Stimulated activated CD8-positive, alpha-beta memory T cell treated with anti-CD3 and anti-CD28 coated beads, Interleukin-12 subunit alpha, Interleukin-12 subunit beta, amount 100 ng/mL, for 24 hours (primary cell): Measurements from ENCODE around the gene CPVL.
"Not testable (repeated sequence)": the region's sequence is repeated elsewhere in the genome, so short reads cannot be mapped to it uniquely, and the experiment has no call there.

Experiments
- DNase-seq: peaks from one replicate; pipeline ENCODE4 v3.0.0-alpha.2; 2020; ENCODE audit errors: extremely low read depth

The CPVL gene

DNA sequence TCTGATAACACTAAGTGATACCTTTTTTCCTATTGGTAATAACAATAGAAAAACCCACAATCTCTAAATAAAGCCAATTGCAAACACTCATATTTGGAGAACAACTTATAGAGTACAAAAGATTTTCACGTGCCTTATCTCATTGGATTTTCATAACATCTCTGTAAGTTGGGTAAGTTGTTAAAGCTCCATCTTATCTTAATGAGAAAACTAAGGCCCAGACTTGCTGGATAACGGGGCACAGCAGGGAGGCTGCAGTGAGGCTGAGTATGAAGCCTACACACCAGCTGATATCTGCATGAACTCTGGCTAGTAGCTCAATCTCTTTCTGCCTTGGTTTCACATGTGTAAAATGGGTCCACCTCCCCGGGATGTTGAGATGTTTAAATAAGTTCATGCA is 26.8 kb downstream of the CPVL start:
- no peak for DNase-seq

DNA sequence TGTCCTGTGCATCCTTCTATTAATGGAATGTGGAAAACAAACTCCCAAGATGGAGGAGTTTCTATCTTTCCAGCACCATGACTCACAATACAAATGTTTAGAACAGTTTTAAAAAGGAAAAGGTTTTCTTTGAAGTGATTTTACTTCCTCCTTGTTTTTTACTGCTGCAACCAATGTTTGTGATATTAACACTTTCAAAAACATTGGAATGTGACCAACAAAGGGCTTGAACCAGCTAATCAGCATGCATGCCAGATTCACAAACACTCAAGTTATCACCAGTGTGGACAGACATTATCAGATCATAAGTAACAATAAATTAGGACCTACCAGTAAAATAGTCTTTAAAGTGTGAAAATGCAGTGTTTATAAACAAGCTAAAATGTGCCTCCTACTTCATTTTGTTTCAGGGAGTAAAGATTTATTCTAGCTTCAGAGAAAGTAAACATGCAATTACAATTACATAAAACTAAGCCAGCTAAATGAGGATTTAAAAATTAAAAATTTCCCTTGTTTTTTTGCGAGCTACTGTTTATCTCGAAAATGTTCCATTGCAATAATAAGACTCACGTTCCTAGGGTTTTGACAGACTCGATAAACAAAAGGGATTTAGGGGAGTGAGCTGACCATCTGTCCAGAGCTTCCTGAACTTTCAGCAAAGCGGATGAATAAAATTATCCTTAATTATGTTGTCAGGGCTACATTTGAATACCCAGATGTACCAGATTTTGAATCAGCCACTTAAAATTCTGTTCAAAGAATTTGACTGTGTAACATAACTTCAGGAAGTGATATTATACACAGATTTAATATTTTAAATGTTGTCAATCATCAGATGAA is 29.8 kb downstream of the CPVL start:
- DNase-seq: no peak

DNA sequence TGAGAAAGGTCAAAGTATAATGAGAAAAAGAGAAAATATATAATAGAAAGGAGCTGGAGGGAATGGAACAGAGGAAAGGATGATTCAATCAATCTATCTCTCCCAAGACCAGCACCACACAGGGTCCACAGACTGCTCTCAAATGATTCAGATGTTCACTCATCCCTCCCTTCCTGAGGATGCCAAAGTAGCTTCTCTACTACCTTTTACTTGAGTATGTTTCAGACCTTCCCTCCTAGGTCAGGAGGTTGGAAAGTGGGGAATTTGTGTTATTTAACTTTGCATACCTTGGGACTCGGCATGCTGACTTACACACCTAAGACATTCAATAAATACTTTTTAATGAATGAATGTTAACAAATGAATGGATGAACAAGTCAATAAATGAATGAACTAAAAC is 30.6 kb downstream of the CPVL start:
- no peak for DNase-seq

DNA sequence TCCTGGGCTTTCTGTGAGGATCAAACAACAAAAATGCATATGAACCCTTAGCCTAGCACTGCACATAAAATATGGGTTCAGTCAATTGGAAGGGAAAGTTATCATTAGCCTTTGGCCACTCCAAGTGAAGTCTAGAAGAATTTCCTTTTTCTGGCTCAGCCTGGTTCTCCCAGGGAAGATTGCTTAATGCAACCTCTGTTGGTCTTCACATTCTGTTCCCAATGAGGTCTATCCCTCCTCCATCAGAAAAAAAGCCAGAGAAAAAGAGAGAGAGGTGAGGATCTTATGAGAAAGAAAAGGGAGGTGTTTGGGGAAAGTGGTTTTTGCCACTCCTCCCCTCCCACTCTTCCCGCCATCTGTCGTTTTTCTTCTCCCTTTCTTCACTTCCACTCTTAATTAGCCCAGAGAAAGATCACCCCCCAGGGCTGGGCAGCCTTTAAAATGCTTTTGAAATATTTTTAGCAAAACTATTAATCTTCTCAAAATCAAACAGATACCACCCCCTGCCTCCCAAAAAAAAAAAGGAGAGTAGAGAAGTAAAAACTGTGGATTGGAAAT is 31.1 kb downstream of the CPVL start:
- no peak for DNase-seq

DNA sequence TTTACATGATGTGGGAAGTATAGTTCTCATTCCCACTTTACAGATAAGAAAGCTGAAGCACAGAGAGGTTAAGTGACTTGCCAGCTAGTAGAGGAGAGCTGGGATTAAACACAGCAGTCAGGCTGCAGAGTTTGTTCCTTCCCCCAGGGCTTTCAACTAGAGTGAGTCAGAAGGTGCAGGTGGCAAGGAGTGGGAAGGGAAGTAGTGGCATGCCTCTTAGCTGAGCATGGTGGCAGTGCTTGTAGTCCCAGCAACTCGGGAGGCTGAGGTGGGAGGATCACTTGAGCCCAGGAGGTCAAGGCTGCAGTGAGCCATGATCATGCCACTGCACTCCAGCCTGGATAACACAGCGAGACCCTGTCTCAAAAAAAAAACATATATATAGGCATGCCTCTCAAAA is 32.1 kb downstream of the CPVL start:
- DNase-seq: not testable (repeated sequence)

DNA sequence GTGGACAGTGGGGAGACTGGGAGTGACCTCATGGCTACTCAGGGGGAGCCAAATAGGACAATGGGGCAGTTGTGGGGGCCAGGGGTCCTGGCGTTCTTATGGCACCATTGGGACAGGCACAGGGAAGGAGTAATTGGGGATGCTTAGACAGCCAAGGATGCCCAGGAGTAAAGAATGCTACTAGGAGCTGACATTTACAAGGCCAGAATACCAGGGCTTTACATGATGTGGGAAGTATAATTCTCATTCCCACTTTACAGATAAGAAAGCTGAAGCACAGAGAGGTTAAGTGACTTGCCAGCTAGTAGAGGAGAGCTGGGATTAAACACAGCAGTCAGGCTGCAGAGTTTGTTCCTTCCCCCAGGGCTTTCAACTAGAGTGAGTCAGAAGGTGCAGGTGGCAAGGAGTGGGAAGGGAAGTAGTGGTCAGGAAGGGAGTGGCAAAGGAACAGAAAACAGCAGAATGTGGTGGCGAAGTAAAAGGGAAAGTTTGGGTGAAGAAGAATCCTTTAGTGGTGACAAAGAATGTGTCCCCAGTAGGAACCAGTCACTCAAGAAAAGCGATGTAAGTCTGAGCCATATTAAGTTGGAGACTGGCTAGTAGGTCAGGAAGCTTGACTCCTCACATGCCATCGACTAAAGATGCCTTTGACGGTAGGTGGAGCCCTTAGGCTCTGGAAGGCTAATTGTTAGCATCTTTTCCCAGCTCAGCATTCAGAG is 32.8 kb downstream of the CPVL start:
- DNase-seq: no peak

DNA sequence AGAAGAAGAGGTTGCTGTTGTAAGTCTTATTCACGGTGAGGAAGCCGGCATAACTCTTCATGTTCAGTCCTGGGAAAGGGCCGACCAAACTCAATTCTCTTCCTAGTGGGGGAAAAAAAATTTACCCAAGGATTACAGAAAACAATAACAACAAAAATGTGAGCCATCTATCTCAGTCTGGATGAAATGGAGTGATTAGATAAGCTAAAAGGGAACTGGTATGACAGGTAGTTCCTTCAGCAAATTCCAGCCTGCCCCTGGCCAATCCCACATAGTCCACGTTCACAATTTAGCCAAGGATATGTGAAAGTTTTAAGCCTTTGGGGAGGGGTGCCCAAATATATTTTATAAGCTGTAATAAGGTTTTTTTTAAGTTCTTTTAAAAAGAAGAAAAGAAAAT is 33.6 kb downstream of the CPVL start:
- DNase-seq: no peak

DNA sequence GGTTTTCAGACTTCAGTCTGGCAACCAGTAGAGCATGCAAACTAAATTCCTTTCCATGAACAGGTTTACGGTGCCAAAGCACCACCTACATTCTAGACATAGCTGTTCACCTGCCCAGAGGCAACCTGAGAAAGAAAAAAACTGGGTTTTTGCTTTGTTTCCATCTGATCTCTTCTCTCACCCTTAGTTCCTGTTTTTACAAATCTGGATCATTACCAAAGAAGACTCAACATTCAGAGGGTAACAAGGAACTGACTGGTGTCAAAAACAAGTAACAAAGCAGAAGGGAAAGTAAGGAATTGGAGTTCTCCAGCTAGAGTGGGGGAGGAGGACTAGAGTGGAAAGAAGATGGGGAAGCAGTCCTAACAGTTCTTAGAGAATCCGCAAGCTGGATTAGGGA is 36.4 kb downstream of the CPVL start:
- no peak for DNase-seq

DNA sequence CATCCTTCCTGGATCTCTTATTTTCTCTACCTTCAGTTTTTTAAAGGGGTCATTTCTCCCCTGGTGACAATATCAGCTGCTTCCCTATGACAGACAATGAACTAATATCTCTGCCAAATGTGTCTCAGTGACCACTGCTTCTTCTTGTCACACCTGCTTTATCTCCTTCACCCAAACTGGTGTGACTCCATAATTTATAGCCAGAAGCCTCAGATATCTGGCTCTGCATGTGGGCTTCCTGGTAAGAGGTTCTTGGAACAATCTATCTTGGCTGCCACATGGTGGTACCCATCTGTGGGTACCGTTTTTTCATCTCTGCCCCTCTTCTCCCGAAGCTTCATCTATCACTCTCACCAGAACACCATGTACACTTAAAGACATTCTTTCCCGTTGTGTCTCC is 37.0 kb downstream of the CPVL start:
- DNase-seq: no peak

DNA sequence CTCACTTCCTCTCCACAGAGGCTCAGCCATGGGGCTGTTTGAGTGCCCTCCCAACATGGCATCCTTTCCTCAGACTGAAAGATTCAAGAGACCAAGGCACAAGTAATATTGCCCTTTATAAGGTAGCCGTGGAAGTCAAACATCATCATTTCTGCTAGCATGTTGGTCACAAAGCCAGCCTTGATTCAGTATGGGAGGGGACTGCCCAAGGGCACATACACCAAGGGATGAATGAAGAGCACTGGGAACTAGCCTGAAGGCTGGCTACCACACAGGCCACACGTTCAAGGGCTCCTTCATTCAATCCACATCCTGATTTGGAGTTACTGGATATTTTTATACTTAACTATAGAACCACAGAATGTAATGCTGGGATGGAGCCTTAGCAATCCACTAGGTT is 39.3 kb downstream of the CPVL start:
- DNase-seq: no peak

DNA sequence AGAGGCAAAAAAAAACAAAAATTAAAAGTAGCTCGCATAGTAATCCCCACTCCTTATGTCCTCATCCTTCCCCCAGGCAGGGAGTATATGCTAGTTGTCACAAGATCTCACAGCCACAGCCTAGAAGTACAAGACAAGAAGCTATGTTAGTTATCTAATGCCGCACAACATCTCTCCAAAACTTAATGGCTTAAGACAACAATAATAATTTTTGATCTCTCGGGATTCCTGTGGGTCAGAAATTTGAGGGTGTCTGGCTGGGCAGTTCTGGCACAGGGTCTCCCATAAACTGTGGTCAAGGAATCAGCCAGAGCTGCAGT is 39.7 kb downstream of the CPVL start:
- DNase-seq: no peak

DNA sequence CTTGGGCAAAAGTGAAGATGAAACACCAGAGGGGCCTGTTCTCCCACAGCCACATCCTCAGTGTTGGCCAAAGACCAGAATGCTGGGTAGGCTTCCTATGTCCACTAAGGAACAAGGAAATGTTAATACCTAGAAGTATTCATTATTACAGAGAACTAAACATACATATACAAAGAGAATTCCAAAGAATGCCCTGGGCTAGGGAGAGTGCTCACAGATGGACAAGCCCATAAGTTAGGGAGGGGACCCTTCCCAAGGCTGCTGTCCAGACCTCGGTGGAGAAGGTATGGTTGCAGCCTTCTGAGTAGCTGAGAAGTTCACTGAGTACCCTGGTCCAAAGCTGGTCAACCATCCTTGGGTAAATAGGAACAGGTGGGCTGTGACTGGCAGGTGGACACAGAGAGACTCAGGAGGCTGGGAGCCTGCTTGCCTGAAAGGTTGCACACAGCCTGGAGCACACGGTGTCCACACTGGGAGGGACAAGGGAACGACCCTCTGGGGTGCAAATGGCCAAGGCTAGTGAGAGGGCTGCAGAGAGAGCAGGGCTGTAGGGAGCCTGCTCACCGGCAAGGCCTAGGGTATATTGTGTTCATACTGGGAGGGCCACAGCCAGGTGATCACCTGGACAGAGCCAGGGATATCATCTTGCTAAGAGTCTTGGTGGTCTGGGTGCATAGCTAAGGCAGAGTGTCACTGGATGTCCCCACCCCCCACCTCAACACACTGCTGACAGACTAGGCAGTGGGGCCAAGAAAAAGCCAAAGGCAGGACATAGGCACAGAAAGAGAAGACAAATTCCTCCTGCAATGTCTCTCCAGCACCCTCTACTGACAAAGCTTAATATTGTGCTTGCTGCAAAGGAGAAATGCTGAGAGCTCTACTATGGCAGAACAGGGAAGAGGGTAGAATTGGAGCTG is 40.3 kb downstream of the CPVL start:
- DNase-seq: no peak

DNA sequence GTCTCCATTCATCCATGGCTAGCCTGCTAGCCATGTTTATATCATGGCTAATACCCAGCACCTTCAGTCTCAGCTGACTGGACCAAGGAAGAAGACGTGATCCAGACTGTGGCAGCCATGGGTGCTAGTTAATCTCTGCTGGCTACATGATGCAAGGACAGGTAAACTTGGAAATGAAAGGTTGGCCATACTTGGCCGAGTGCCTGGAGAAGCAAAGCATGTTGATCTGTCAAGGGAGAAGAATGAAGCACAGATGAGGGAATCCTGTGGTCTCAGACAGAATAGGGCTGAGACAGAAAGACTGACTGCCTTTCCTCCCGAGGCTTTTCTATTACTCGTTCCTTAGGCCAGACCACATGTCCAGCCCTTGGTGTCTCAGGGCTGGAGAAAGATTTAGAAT is 41.1 kb downstream of the CPVL start:
- DNase-seq: no peak

DNA sequence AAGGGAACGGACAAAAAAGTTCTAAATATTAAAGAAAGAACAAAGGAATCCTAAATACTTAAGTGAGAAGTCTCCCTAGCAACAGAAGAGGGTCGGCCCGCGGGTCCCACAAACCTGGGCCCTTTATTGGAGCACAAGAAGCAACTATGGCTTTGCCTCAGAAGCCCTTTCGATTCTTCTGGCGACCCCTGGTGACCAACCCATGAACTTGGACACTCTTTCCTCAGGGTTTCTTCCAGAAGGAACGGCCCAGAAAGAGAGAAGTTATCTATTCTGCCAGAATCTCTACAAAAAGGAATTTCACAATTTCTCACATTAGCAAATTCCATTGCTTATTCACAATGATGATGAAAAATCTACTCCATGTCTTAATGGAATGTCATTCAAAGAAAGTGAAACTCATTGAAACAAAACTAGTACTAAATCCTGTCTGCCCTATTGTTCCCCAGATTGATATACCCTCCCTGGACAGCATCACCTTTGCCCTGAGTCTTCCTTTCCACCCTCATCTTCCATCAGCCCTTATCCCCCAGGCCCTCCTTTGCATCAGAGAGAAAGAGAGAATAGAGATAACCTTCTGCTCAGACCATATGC is 43.7 kb downstream of the CPVL start:
- no peak for DNase-seq

DNA sequence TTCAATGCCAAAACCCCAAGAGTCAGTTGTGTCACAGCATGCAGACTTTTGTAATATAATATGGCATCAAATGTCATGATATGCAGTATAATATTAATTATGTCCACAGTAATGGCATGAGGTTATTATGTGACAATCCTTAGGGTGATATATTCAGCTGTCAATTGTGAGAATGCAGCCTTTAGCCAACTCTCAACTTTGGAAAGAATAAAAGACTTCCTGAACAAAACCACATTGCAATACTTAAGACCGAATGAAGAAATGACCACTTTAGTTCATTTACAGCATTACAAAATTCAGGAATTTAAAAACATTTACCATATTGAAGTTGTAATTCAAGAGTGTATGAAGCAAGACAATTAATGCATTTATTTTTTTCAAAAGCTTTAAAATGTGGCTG is 45.4 kb downstream of the CPVL start:
- no peak for DNase-seq

DNA sequence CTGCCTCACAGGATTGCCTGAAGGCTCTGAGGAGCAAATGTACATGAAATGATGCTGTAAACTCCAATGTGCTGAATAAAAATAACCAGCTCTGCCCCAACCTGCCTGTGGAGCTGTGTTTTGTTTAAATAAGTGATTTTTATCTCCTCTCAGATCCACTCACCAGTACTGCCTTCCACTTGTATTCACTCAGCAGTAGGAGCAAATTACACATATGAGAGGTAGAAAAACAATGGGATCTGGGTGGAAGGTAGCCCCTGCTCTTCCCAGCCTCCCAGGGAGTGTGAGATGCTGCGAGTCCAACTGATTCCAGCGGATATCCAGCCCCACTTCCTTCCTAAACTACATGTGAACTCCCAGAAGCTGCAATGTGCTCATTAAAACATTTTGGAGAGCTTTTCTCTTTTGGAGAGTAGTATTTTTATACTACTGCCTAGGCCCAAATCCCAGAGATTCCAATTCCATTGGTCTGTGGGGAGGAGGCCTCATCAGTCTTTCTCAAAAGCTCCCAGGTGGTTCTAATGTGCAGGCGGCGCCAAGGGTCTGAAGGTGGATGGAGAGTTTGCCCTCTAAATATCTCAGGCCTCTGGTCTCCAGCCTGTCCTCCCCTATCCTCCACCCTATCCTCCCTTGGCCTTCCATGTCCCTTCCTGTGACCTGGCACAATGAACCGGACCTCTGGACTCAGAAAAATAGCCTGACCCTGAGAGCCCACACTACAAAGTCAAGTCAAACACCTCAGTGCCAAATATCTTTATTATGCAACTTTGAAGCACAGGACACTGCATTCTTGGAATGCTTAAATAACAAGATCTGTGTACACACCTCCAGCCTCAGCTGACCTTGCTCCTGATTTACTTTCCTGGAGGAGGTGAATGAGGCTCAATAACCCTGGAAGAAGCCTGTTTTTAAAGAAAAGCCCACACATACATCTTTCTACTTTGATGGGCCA is 46.2 kb downstream of the CPVL start:
- DNase-seq: no peak

DNA sequence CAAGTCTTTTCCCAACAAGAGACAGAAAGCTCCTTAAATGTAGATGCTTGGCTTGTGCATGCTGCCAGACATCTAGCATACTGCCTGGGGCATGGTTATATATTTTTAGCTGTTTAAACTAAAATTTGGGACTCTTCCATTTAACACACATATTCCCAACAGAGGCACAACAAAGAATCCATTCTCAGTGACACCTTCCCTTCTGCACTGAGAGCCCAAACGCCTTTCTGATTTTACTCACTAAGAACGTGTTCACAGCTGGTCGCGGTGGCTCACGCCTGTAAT is 49.9 kb downstream of the CPVL start:
- no peak for DNase-seq

DNA sequence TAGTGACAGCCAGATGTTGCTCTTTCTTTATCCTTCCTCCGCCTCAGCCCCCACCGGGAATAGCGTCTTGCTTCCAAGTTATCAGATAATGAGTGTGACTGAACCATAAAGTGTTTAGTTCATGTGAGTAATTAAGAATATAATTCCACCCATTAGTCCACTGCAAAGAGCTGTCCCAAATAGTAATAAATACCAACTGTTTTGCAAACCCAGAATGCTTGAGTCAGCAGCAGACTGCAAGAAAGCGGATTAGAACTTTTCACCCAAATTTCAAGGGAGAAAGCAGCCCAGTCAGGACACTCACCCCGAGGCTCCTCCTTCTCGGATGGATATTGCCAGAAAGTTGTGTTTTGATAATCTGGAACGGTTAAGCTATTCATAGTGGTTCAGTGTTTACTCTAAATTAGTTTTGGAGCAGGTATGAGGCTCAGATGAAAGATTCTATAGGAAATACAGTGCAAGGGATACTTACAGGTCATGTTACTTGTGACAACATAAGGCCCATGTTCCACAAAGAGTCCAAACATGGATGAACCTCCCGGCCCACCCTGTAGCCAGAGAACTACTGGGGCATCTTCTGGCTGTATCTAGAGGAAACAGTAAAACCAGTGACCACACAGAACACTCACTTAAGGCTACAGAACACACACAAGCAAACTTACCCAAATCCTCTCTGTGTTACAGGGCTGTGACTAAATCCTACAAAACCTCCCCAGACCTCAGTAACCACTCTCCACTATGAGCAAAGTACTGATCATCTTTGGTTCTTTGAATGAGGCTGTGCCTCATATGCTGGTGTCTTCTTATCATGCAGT is 50.5 kb downstream of the CPVL start:
- no peak for DNase-seq

DNA sequence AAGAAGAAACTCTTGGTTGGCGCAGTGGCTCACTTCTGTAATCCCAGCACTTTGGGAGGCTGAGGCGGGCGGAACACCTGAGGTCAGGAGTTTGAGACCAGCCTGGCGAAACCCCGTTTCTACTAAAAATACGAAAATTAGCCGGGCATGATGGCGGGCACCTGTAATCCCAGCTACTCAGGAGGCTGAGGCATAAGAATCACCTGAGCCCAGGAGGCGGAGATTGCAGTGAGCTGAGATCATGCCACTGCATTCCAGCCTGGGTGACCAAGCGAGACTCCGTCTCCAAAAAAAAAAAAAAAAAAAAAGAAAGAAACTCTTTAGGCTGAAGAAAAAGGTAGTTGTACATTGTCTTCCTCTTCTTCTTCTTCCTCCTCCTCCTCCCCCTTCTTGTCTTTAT is 53.2 kb downstream of the CPVL start:
- DNase-seq: not testable (repeated sequence)

DNA sequence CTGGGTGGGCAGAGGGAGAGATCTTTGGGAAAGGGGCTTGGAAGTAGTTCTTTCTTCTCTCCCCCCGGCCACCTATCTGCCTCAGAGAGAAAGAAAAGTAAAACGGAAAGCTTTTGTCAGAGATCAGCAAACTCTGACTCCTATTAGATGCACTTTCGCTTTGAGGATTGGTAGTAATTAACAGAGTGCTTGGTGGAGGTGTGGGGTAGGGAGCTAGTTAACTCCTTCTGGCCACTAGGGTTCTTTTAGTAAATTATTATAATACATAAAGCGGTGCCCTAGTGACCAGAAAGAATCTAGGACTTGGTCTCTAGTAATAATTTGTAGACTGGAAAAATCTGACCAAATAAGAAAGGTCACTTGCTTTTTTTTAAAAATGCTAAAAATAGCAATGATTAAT is 54.6 kb downstream of the CPVL start:
- no peak for DNase-seq
